ENCODE measurements around the gene TECPR2.
"Not testable (repeated sequence)": the region's sequence is repeated elsewhere in the genome, so short reads cannot be mapped to it uniquely, and the experiment has no call there.

TECPR2 gene

GRCh38 chr14:102330806-102331205 lies 31.9 kb upstream of the TECPR2 start:
- in situ Hi-C loops (cut with HindIII; ENCODE audit: low sequenced_read_pairs): no loop called here

GRCh38 chr14:102333390-102333789 lies 29.4 kb upstream of the TECPR2 start:
- in situ Hi-C loops (cut with HindIII; ENCODE audit: low sequenced_read_pairs): no loop called here

GRCh38 chr14:102333795-102334705 lies 28.7 kb upstream of the TECPR2 start:
- in situ Hi-C loops (cut with HindIII; ENCODE audit: low sequenced_read_pairs): no loop called here

GRCh38 chr14:102335163-102335562 lies 27.6 kb upstream of the TECPR2 start:
- in situ Hi-C loops (cut with HindIII; ENCODE audit: low sequenced_read_pairs): no loop called here

GRCh38 chr14:102338724-102339123 lies 24.0 kb upstream of the TECPR2 start:
- in situ Hi-C loops (cut with HindIII; ENCODE audit: low sequenced_read_pairs): no loop called here

- in situ Hi-C loops (cut with HindIII; ENCODE audit: low sequenced_read_pairs): no loop called here
Observed at GRCh38 chr14:102341566-102341965, 21.2 kb upstream of the TECPR2 start.

GRCh38 chr14:102342238-102342637 lies 20.5 kb upstream of the TECPR2 start:
- in situ Hi-C loops (cut with HindIII; ENCODE audit: low sequenced_read_pairs): no loop called here

- in situ Hi-C loops (cut with HindIII; ENCODE audit: low sequenced_read_pairs): no loop called here
Observed at GRCh38 chr14:102344084-102344483, 18.7 kb upstream of the TECPR2 start.

GRCh38 chr14:102344485-102344884 lies 18.3 kb upstream of the TECPR2 start:
- in situ Hi-C loops (cut with HindIII; ENCODE audit: low sequenced_read_pairs): no loop called here

GRCh38 chr14:102345232-102345631 lies 17.5 kb upstream of the TECPR2 start:
- in situ Hi-C loops (cut with HindIII; ENCODE audit: low sequenced_read_pairs): no loop called here

GRCh38 chr14:102346645-102347044 lies 16.1 kb upstream of the TECPR2 start:
- in situ Hi-C loops (cut with HindIII; ENCODE audit: low sequenced_read_pairs): no loop called here

- in situ Hi-C loops (cut with HindIII; ENCODE audit: low sequenced_read_pairs): no loop called here
Observed at GRCh38 chr14:102348376-102348775, 14.4 kb upstream of the TECPR2 start.

GRCh38 chr14:102351023-102351422 lies 11.7 kb upstream of the TECPR2 start:
- in situ Hi-C loops (cut with HindIII; ENCODE audit: low sequenced_read_pairs): no loop called here

GRCh38 chr14:102351593-102351992 lies 11.1 kb upstream of the TECPR2 start:
- in situ Hi-C loops (cut with HindIII; ENCODE audit: low sequenced_read_pairs): not testable (repeated sequence)

GRCh38 chr14:102352213-102352612 lies 10.5 kb upstream of the TECPR2 start:
- in situ Hi-C loops (cut with HindIII; ENCODE audit: low sequenced_read_pairs): no loop called here

GRCh38 chr14:102353126-102353619 lies 9.6 kb upstream of the TECPR2 start:
- in situ Hi-C loops (cut with HindIII; ENCODE audit: low sequenced_read_pairs): no loop called here

GRCh38 chr14:102356280-102356679 lies 6.5 kb upstream of the TECPR2 start:
- in situ Hi-C loops (cut with HindIII; ENCODE audit: low sequenced_read_pairs): no loop called here

- in situ Hi-C loops (cut with HindIII; ENCODE audit: low sequenced_read_pairs): no loop called here
Observed at GRCh38 chr14:102359341-102359740, 3.4 kb upstream of the TECPR2 start.

- in situ Hi-C loops (cut with HindIII; ENCODE audit: low sequenced_read_pairs): no loop called here
Observed at GRCh38 chr14:102360388-102360787, 2.4 kb upstream of the TECPR2 start.

- in situ Hi-C loops (cut with HindIII; ENCODE audit: low sequenced_read_pairs): no loop called here
Observed at GRCh38 chr14:102362084-102362483, 657 bp upstream of the TECPR2 start.

- in situ Hi-C loops (cut with HindIII; ENCODE audit: low sequenced_read_pairs): no loop called here
Observed at GRCh38 chr14:102363182-102363943, 622 bp downstream of the TECPR2 start.

GRCh38 chr14:102370305-102370809 lies 7.6 kb downstream of the TECPR2 start:
- in situ Hi-C loops (cut with HindIII; ENCODE audit: low sequenced_read_pairs): no loop called here
